Sigmoid colon (tissue), 7 donors: ENCODE results near the gene RASGRF2. TPM values are rescaled to one million over a fixed set of nuclear protein-coding genes. Genes with fewer than 3 reads are reported as not detected.

Source experiments
- DNase-seq: peaks from one replicate; pipeline ENCODE4 v3.0.0-alpha.2; 2019
- H3K27ac ChIP-seq, 4 donors: fragments of 200-600 bp; sonication (generic); one replicate each; pipeline ENCODE4 v1.5.1; 2016 to 2019; ENCODE audit warnings: mild to moderate bottlenecking in 1 of 4
- H3K27me3 ChIP-seq, 3 donors: fragments of 200-600 bp; sonication (generic); one replicate each; pipeline ENCODE4 v1.5.1; 2019; ENCODE audit warnings: mild to moderate bottlenecking in 1 of 3
- H3K36me3 ChIP-seq, 4 donors: fragments of 200-600 bp; sonication (generic); one replicate each; pipeline ENCODE4 v1.5.1; 2016 to 2019
- H3K4me1 ChIP-seq, 4 donors: fragments of 200-600 bp; sonication (generic); one replicate each; pipeline ENCODE4 v1.5.1; 2017 to 2019
- H3K4me3 ChIP-seq, 4 donors: fragments of 200-600 bp; sonication (generic); one replicate each; pipeline ENCODE4 v1.5.1; 2017 to 2019; ENCODE audit warnings: mild to moderate bottlenecking in 2 of 4, moderate library complexity in 1 of 4
- H3K9me3 ChIP-seq, 4 donors: fragments of 200-600 bp in 3 of 4; sonication (generic) in 3 of 4; one replicate each; pipeline versions ENCODE4 v1.5.1 to v1.6.1; 2013 to 2019
- EP300 ChIP-seq, 4 donors: sonication (generic); formaldehyde crosslinking; IDR thresholded peaks; one replicate each; pipeline ENCODE4 v1.6.1; 2017; ENCODE audit warnings: antibody characterized with exemption in 4 of 4
- POLR2A ChIP-seq, 2 donors: fragments of 450-650 bp; IDR thresholded peaks; one replicate each; pipeline ENCODE4 v1.6.1; 2016; ENCODE audit warnings: antibody characterized with exemption in 2 of 2, mild to moderate bottlenecking in 2 of 2, moderate library complexity in 2 of 2
- POLR2AphosphoS5 ChIP-seq, 4 donors: sonication (generic); formaldehyde crosslinking; IDR thresholded peaks; one replicate each; pipeline ENCODE4 v1.6.1; 2017; ENCODE audit warnings: antibody characterized with exemption in 4 of 4
- whole genome bisulfite sequencing, 2 donors: extraction: QIAGEN DNeasy Blood & Tissue Kit; methylation state at CpG; one replicate each; pipeline ENCODE4 v1.1.7; 2013; 5-methylcytosine and 5-hydroxymethylcytosine counted together
- intact Hi-C: fragments of 100-400 bp; cut with DNase I; formaldehyde crosslinking; loops from one replicate; pipeline ENCODE4 v1.15.1; 2023
- polyA plus RNA-seq, 3 donors: library from polyadenylated mRNA; stranded (reverse); fragments of 200-250 nt; gene quantifications; one replicate each; pipeline ENCODE4 v1.2.3, GENCODE V29; 2013
- total RNA-seq, 4 donors: library from RNA; depleted of rRNA; stranded (reverse); fragments of >200 nt; gene quantifications; one replicate each; pipeline ENCODE4 v1.1.0, GENCODE V29; 2016
- TF ChIP-seq, protein P1 (sequence below), 4 experiments: fragments of 450-650 bp in 3 of 4; fragments of 200-600 bp in 1 of 4; IDR thresholded peaks; one replicate each; pipeline ENCODE4 v1.5.1; 2016 to 2019; ENCODE audit warnings: antibody characterized with exemption in 4 of 4, mild to moderate bottlenecking in 3 of 4, moderate library complexity in 2 of 4
- donor health status: healthy with polysubstance abuse.
- donor health status: Bipolar disorder and iron deficiency.
- donor health status: healthy.

RASGRF2 gene
- total and polyA plus RNA-seq, 7 donors: under 0.01 to 9.5 (median 6.8) TPM

DNA sequence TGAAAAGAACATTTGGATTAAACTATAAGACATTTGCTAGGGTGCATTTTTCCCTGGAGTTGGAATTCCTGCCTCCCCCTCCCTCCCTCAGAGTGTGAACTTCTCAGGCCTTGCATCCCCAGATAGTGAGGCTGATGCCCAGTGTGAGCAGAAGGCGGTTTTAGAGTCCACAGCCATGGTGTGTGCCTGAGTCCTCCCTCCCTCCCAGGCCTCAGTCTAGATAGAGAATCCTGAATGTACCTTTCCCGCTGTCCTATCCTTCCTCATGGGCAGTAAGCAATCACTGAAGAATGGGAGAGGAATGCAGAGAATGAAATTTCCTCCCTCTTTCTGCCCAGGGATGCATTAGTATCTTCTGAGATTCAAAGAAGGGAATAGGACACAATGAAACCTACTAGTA, 108.5 kb downstream of the RASGRF2 start:
- no peak for DNase-seq
- peaks cover 0 to 7% (median 0%) of the 10 kb centered on the region in 4 donors for H3K4me1 ChIP-seq
- TF ChIP-seq EP300 (IDR thresholded peaks at IDR 0.05) (no peak), POLR2A (IDR thresholded peaks at IDR 0.05) (no peak), POLR2AphosphoS5 (IDR thresholded peaks at IDR 0.05) (no peak)
- TF ChIP-seq, protein P1, sequence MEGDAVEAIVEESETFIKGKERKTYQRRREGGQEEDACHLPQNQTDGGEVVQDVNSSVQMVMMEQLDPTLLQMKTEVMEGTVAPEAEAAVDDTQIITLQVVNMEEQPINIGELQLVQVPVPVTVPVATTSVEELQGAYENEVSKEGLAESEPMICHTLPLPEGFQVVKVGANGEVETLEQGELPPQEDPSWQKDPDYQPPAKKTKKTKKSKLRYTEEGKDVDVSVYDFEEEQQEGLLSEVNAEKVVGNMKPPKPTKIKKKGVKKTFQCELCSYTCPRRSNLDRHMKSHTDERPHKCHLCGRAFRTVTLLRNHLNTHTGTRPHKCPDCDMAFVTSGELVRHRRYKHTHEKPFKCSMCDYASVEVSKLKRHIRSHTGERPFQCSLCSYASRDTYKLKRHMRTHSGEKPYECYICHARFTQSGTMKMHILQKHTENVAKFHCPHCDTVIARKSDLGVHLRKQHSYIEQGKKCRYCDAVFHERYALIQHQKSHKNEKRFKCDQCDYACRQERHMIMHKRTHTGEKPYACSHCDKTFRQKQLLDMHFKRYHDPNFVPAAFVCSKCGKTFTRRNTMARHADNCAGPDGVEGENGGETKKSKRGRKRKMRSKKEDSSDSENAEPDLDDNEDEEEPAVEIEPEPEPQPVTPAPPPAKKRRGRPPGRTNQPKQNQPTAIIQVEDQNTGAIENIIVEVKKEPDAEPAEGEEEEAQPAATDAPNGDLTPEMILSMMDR (IDR thresholded peaks at IDR 0.05): no peak
- H3K27ac ChIP-seq: no peak overlapping the region
- H3K4me3 ChIP-seq: no peak overlapping the region
- intact Hi-C loops: loop anchor here (10.0 kb wide), 1 partner anchor 104 kb away; the partner anchor contains the start of gene RASGRF2
- no peaks in the 10 kb centered on the region for H3K27me3 ChIP-seq
- WGBS, 2 donors: 93% methylated on average over 2 of the region's 2 CpGs
- H3K9me3 ChIP-seq: no peaks in the 10 kb centered on the region
- H3K36me3 ChIP-seq: no peaks in the 10 kb centered on the region

DNA sequence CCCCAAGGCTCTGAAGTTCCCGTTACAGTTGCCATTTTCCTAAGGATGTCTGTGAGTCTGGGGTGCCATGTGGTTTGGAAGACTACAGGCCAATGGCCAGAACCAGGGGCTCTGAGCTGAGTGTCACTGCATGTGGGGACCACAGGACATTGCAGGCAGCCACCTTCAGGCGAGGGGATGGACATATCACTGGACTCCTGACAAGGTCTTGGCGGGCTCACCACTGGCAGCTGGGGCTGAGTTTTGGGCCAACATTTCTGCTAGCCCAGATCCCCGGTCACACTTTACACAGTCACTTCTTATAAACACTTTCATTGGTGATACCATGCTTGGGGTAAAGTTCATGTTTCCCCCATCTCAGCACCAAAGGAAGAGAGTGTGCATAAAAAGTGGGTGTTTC, 109.8 kb downstream of the RASGRF2 start:
- Histone ChIP-seq H3K9me3 (no peaks in the 10 kb centered on the region), H3K27ac (no peak overlapping the region), H3K36me3 (no peaks in the 10 kb centered on the region), H3K4me3 (no peak overlapping the region), H3K4me1 (peaks cover 0 to 7% (median 0%) of the 10 kb centered on the region in 4 donors), H3K27me3 (no peaks in the 10 kb centered on the region)
- intact Hi-C loops: loop anchor here (10.0 kb wide), 1 partner anchor 105 kb away; the partner anchor contains the start of gene RASGRF2
- TF ChIP-seq EP300 (IDR thresholded peaks at IDR 0.05): no peak
- TF ChIP-seq, protein P1 (IDR thresholded peaks at IDR 0.05): no peak
- no peak for TF ChIP-seq POLR2A (IDR thresholded peaks at IDR 0.05)
- no peak for TF ChIP-seq POLR2AphosphoS5 (IDR thresholded peaks at IDR 0.05)
- WGBS, 2 donors: 94 to 95% methylated on average over 4 of the region's 4 CpGs
- no peak for DNase-seq

DNA sequence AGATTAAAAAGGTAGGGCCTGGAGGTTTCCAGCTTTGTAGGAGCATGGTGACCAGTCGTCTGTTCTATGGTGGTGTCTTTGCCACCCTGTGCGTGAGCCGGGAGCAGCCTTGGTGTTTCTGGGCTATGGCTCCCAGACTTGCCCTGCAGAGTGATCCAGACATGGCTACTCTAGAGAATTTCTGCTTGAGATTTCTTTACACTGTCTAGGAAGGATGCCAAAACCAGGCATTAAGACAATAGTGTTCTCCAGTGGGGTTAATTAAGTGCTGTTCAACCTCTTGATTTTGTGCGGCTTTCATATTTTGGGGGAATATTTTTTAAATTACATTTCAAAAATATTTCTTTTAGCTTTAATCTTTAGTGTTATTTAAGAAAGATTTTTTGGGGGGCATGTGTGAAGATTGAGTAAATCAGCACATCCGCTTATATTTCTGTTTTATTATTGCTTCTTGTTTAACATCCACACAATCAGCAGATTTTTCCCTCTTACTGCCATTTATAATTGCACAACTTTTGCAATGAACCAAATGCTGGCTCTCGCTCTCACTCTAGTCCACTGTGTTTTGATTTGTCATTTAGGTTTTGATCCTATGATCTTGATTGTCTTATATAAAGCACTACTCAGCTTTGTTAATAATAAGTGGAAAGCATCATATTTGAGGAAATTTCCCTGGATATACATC, 110.5 kb downstream of the RASGRF2 start:
- TF ChIP-seq POLR2AphosphoS5 (IDR thresholded peaks at IDR 0.05): no peak
- TF ChIP-seq, protein P1 (IDR thresholded peaks at IDR 0.05): no peak
- no peak for TF ChIP-seq EP300 (IDR thresholded peaks at IDR 0.05)
- no peak for TF ChIP-seq POLR2A (IDR thresholded peaks at IDR 0.05)
- Histone ChIP-seq H3K27me3 (no peaks in the 10 kb centered on the region), H3K4me3 (no peak overlapping the region), H3K9me3 (no peaks in the 10 kb centered on the region), H3K4me1 (peaks cover 0 to 1% (median 0%) of the 10 kb centered on the region in 4 donors), H3K36me3 (no peaks in the 10 kb centered on the region), H3K27ac (no peak overlapping the region)
- DNase-seq: no peak
- 90 to 93% methylated on average over 6 of the region's 6 CpGs for WGBS, 2 donors
- intact Hi-C loops: no loop called here

DNA sequence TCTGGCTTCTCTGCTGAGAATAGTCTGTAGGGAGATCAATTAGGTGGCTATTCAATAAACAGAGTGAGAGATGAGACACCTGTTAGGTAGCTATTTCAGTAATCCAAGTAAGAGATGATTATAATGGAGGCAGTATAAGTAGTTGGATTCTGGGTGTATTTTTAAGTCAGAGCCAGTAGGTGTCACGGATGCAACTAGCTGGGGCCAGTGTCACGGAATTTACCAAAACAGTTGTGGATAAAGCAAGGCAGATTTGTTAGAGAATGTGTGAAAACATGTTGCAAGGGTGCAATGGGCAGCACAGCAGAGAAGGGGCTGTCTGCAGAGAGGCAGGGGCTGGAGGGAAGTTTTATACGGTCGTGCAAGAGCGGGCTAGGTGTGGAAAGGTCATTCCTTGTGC, 114.9 kb downstream of the RASGRF2 start:
- no peak overlapping the region for H3K4me3 ChIP-seq
- peaks cover 0 to 6% (median 2%) of the 10 kb centered on the region in 4 donors for H3K9me3 ChIP-seq
- no peaks in the 10 kb centered on the region for H3K4me1 ChIP-seq
- H3K36me3 ChIP-seq: no peaks in the 10 kb centered on the region
- DNase-seq: no peak
- TF ChIP-seq POLR2A (IDR thresholded peaks at IDR 0.05): no peak
- no peak for TF ChIP-seq EP300 (IDR thresholded peaks at IDR 0.05)
- TF ChIP-seq POLR2AphosphoS5 (IDR thresholded peaks at IDR 0.05): no peak
- TF ChIP-seq, protein P1 (IDR thresholded peaks at IDR 0.05): no peak
- no peak overlapping the region for H3K27ac ChIP-seq
- no peaks in the 10 kb centered on the region for H3K27me3 ChIP-seq
- intact Hi-C loops: no loop called here
- 94 to 97% methylated on average over 5 of the region's 5 CpGs for WGBS, 2 donors
